ENCODE measurements around the gene ABCA2.

ABCA2 gene

GRCh38 chr9:136968333-136969127 lies 59.5 kb downstream of the ABCA2 start:
- TF ChIP-seq POLR2A (IDR thresholded peaks at IDR 0.05; ENCODE audit: low read length) (no peak), GATA1 (IDR thresholded peaks at IDR 0.05; ENCODE audit: low read depth, low read length) (no peak)
- DNase-seq = no peak

GRCh38 chr9:136965771-136966484 lies 62.1 kb downstream of the ABCA2 start:
- no peak for TF ChIP-seq POLR2A (IDR thresholded peaks at IDR 0.05; ENCODE audit: low read length)
- TF ChIP-seq GATA1 (IDR thresholded peaks at IDR 0.05; ENCODE audit: low read depth, low read length) = no peak
- no peak for DNase-seq

- no peak for DNase-seq
Measured at GRCh38 chr9:136964833-136965422, 63.1 kb downstream of the ABCA2 start.

GRCh38 chr9:136964171-136964689 lies 63.8 kb downstream of the ABCA2 start:
- no peak for TF ChIP-seq POLR2A (IDR thresholded peaks at IDR 0.05; ENCODE audit: low read length)
- no peak for TF ChIP-seq GATA1 (IDR thresholded peaks at IDR 0.05; ENCODE audit: low read depth, low read length)
- peak in 1 of 2 experiments; percentile 29 for DNase-seq

More at GRCh38 chr9:136964833-136965422, 63.1 kb downstream of the ABCA2 start:
- no peak for TF ChIP-seq GATA1 (IDR thresholded peaks at IDR 0.05; ENCODE audit: low read depth, low read length)
- TF ChIP-seq POLR2A (IDR thresholded peaks at IDR 0.05; ENCODE audit: low read length) = no peak

GRCh38 chr9:136963751-136964150 lies 64.3 kb downstream of the ABCA2 start:
- no peak for TF ChIP-seq GATA1 (IDR thresholded peaks at IDR 0.05; ENCODE audit: low read depth, low read length)
- no peak for TF ChIP-seq POLR2A (IDR thresholded peaks at IDR 0.05; ENCODE audit: low read length)
- no peak for DNase-seq

- DNase-seq = no peak
- TF ChIP-seq GATA1 (IDR thresholded peaks at IDR 0.05; ENCODE audit: low read depth, low read length) = no peak
- no peak for TF ChIP-seq POLR2A (IDR thresholded peaks at IDR 0.05; ENCODE audit: low read length)
Measured at GRCh38 chr9:136963341-136963740, 64.7 kb downstream of the ABCA2 start.

GRCh38 chr9:136962701-136963248 lies 65.3 kb downstream of the ABCA2 start:
- DNase-seq = no peak
- TF ChIP-seq POLR2A (IDR thresholded peaks at IDR 0.05; ENCODE audit: low read length) (no peak), GATA1 (IDR thresholded peaks at IDR 0.05; ENCODE audit: low read depth, low read length) (no peak)

- TF ChIP-seq POLR2A (IDR thresholded peaks at IDR 0.05; ENCODE audit: low read length) (no peak), GATA1 (IDR thresholded peaks at IDR 0.05; ENCODE audit: low read depth, low read length) (no peak)
Measured at GRCh38 chr9:136962163-136962562, 65.9 kb downstream of the ABCA2 start.

GRCh38 chr9:136961279-136962065 lies 66.6 kb downstream of the ABCA2 start:
- no peak for DNase-seq
- TF ChIP-seq GATA1 (IDR thresholded peaks at IDR 0.05; ENCODE audit: low read depth, low read length) = no peak
- TF ChIP-seq POLR2A (IDR thresholded peaks at IDR 0.05; ENCODE audit: low read length) = no peak

More at GRCh38 chr9:136962163-136962562, 65.9 kb downstream of the ABCA2 start:
- no peak for DNase-seq

- DNase-seq = no peak
- no peak for TF ChIP-seq GATA1 (IDR thresholded peaks at IDR 0.05; ENCODE audit: low read depth, low read length)
- TF ChIP-seq POLR2A (IDR thresholded peaks at IDR 0.05; ENCODE audit: low read length) = no peak
Measured at GRCh38 chr9:136960938-136961275, 67.1 kb downstream of the ABCA2 start.

GRCh38 chr9:136960212-136960937 lies 67.7 kb downstream of the ABCA2 start:
- no peak for DNase-seq
- TF ChIP-seq POLR2A (IDR thresholded peaks at IDR 0.05; ENCODE audit: low read length) = no peak

- TF ChIP-seq POLR2A (IDR thresholded peaks at IDR 0.05; ENCODE audit: low read length) = no peak
- TF ChIP-seq GATA1 (IDR thresholded peaks at IDR 0.05; ENCODE audit: low read depth, low read length) = no peak
- no peak for DNase-seq
Measured at GRCh38 chr9:136958898-136959850, 68.9 kb downstream of the ABCA2 start.

Measured in erythroblast (primary cell).